B cell (primary cell): Measurements from ENCODE around the gene HS2ST1. TPM values are rescaled to one million over a fixed set of nuclear protein-coding genes. Genes with fewer than 3 reads are reported as not detected.

Experiments
- ATAC-seq: fragments of 200-7000 bp; cut with Tn5 transposase; one replicate; pipeline ENCODE4 v1.10.0; 2021; ENCODE audit warnings: low read depth, mild to moderate bottlenecking, moderate number of reproducible peaks, moderate library complexity
- CTCF ChIA-PET: fragments of 350-600 bp; sonication (Branson Sonifier 250); formaldehyde crosslinking; loops from one replicate; lab custom pipeline; 2021; ENCODE audit warnings: antibody characterized with exemption, inconsistent platforms; lab: Charles Lee
- POLR2A ChIA-PET: fragments of 350-600 bp; sonication (Branson Sonifier 250); formaldehyde crosslinking; loops from one replicate; lab custom pipeline; 2021; ENCODE audit warnings: antibody characterized with exemption; lab: Charles Lee
- DNase-seq: peaks from one replicate; pipeline ENCODE4 v3.0.0; 2013
- H2AFZ ChIP-seq: 2 replicates; pipeline ENCODE4 v1.6.1; 2012; ENCODE audit warnings: mild to moderate bottlenecking, low read depth, low read length; ENCODE audit not compliant: insufficient read depth, poor library complexity, severe bottlenecking
- H3K27ac ChIP-seq, 2 donors: 1 replicate in 1 of 2; 2 replicates in 1 of 2; pipeline ENCODE4 v1.5.1; 2012 to 2013; ENCODE audit warnings: low read length in 2 of 2, mild to moderate bottlenecking in 2 of 2, moderate library complexity in 1 of 2
- H3K27me3 ChIP-seq, 4 experiments: fragments of 200-600 bp in 1 of 4; sonication (generic) in 1 of 4; replicated peaks in 1 of 4; 1 replicate in 2 of 4; 2 replicates in 2 of 4; pipeline versions ENCODE4 v1.6.1 to v1.7.0; 2013 to 2016; ENCODE audit warnings: low read length in 3 of 4, mild to moderate bottlenecking in 2 of 4, mixed read lengths in 1 of 4, moderate library complexity in 1 of 4; ENCODE audit not compliant: insufficient read depth in 4 of 4, control insufficient read depth in 3 of 4; ENCODE audit errors: control extremely low read depth in 1 of 4
- H3K36me3 ChIP-seq, 2 experiments: replicated peaks in 1 of 2; 1 replicate in 1 of 2; 2 replicates in 1 of 2; pipeline versions ENCODE4 v1.6.1 to v1.7.1; 2013; ENCODE audit warnings: low read length in 1 of 2; ENCODE audit not compliant: insufficient read depth in 2 of 2, control insufficient read depth in 1 of 2; ENCODE audit errors: control extremely low read depth in 1 of 2, extremely low read depth in 1 of 2
- H3K4me1 ChIP-seq, 2 donors: fragments of 200-600 bp in 1 of 2; sonication (generic) in 1 of 2; 1 replicate in 1 of 2; 2 replicates in 1 of 2; pipeline versions ENCODE4 v1.5.1 to v1.6.1; 2013 to 2017; ENCODE audit warnings: low read length in 2 of 2; ENCODE audit not compliant: control insufficient read depth in 2 of 2, insufficient read depth in 2 of 2
- H3K4me2 ChIP-seq: replicated peaks from 2 replicates; pipeline ENCODE3; 2012; ENCODE audit warnings: mild to moderate bottlenecking, low read depth, low read length; ENCODE audit not compliant: poor library complexity, severe bottlenecking
- H3K4me3 ChIP-seq, 5 experiments: fragments of 200-600 bp in 1 of 5; sonication (generic) in 1 of 5; 1 replicate in 3 of 5; 2 replicates in 2 of 5; pipeline versions ENCODE4 v1.5.1 to v1.7.0; 2011 to 2016; ENCODE audit warnings: low read length in 4 of 5, mild to moderate bottlenecking in 4 of 5, low read depth in 2 of 5, control low read depth in 1 of 5, moderate library complexity in 1 of 5; ENCODE audit not compliant: insufficient read depth in 1 of 5; ENCODE audit errors: control extremely low read depth in 1 of 5, extremely low read depth in 1 of 5
- H3K79me2 ChIP-seq: fragments of 200-600 bp; sonication (generic); one replicate; pipeline ENCODE4 v1.6.0; 2016; ENCODE audit warnings: low read length; ENCODE audit not compliant: control insufficient read depth, insufficient read depth
- H3K9ac ChIP-seq: fragments of 200-600 bp; sonication (generic); 2 replicates; pipeline ENCODE4 v1.6.1; 2017; ENCODE audit warnings: mild to moderate bottlenecking, low read length, moderate library complexity
- H3K9me3 ChIP-seq, 3 donors: one replicate each; pipeline versions ENCODE4 v1.6.1 to v1.7.1; 2013; ENCODE audit warnings: low read length in 2 of 3; ENCODE audit not compliant: control insufficient read depth in 2 of 3, insufficient read depth in 1 of 3; ENCODE audit errors: control extremely low read depth in 1 of 3
- H4K20me1 ChIP-seq: 2 replicates; pipeline ENCODE4 v1.6.0; 2012; ENCODE audit warnings: mild to moderate bottlenecking, low read length; ENCODE audit not compliant: insufficient read depth, control insufficient read depth, poor library complexity, severe bottlenecking
- H3K27ac Mint-ChIP-seq: one replicate; pipeline ENCODE4 v1.8.0; 2021; ENCODE audit warnings: mixed read lengths
- H3K27me3 Mint-ChIP-seq: one replicate; pipeline ENCODE4 v1.8.0; 2021; ENCODE audit warnings: mixed read lengths
- H3K4me1 Mint-ChIP-seq: one replicate; pipeline ENCODE4 v1.8.0; 2021; ENCODE audit warnings: mixed read lengths
- H3K4me3 Mint-ChIP-seq: one replicate; pipeline ENCODE4 v1.8.0; 2021; ENCODE audit warnings: mixed read lengths
- H3K9me3 Mint-ChIP-seq: one replicate; pipeline ENCODE4 v1.8.0; 2022; ENCODE audit warnings: mixed read lengths; ENCODE audit not compliant: insufficient read depth
- EZH2 ChIP-seq: IDR thresholded peaks from 2 replicates; pipeline ENCODE4 v1.6.1; 2012; ENCODE audit warnings: borderline replicate concordance, low read depth, mild to moderate bottlenecking, moderate library complexity, low read length; ENCODE audit not compliant: insufficient read depth, poor library complexity, severe bottlenecking
- WGBS: methylation state at CpG from one replicate; pipeline ENCODE4 v1.1.5; 2013; ENCODE audit warnings: missing lambda C conversion rate; ENCODE audit not compliant: insufficient coverage; 5-methylcytosine and 5-hydroxymethylcytosine counted together
- intact Hi-C: fragments of 100-400 bp; cut with micrococcal nuclease; formaldehyde crosslinking; loops from one replicate; pipeline ENCODE4 v1.10.0; 2022
- polyA plus RNA-seq: library from polyadenylated mRNA; depleted of rRNA; stranded (reverse); fragments of >200 nt; gene quantifications from 2 replicates; pipeline ENCODE4 v1.2.3, GENCODE V29; 2012
- total RNA-seq, 2 donors: library from RNA; stranded (reverse); fragments of 120-200 nt in 1 of 2; gene quantifications; 1 replicate in 1 of 2; 2 replicates in 1 of 2; pipeline versions ENCODE4 v1.2.3 to v1.2.4, GENCODE V29; 2013 to 2022
- TF ChIP-seq, protein P1 (sequence below): fragments of 200-600 bp; IDR thresholded peaks from one replicate; pipeline ENCODE4 v1.8.0; 2022; ENCODE audit warnings: antibody characterized with exemption, mild to moderate bottlenecking

HS2ST1 gene
- total and polyA plus RNA-seq, 2 donors (not counting 1 experiment from before 2014, with no cell fraction given): 3.0 to 16.9 TPM

DNA sequence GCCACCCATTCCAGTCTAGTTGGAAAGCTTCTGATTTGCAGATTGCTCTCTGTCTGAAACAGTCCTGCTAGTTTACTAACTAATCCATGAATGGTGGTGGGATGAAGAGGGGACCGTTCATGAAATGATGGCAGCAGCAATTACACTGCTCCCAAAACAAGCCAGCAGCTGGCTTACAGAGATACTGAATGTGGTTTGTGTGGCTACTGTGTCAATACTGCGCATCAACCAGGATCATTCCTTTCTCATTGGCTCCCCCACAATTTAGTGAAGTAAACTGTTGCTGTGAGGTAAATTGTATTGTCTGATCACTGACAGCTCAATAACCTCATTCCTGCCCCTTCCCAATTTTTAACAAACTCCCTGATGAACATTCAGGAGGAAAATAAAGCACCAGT is 222.9 kb downstream of the HS2ST1 start:
- Histone ChIP-seq H3K79me2 (no peaks in the 10 kb centered on the region), H3K36me3 (no peaks in the 10 kb centered on the region), H3K27me3 (peaks cover 0 to 8% (median 3%) of the 10 kb centered on the region in 4 experiments), H3K9ac (no peak overlapping the region), H2AFZ (no peak overlapping the region), H3K4me3 (no peak overlapping the region), H3K27ac (no peak overlapping the region), H3K9me3 (no peaks in the 10 kb centered on the region), H4K20me1 (no peaks in the 10 kb centered on the region), H3K4me1 (peaks cover 3% of the 10 kb centered on the region in 2 donors), H3K4me2 (no peak overlapping the region)
- DNase-seq (no peak), ATAC-seq (no peak)
- H3K4me1 Mint-ChIP-seq: peaks cover 5% of the 10 kb centered on the region
- H3K27ac Mint-ChIP-seq: no peak overlapping the region
- no peak overlapping the region for H3K4me3 Mint-ChIP-seq
- intact Hi-C loops: no loop called here
- no CpG with 5 or more reads among the region's 2 CpGs for WGBS
- ChIA-PET POLR2A (no interaction called here), CTCF (interaction anchor here (1.0 kb wide), 1 partner anchor 816 kb away, joined by 3 read pairs; no protein-coding TSS in a partner anchor)
- no peaks in the 10 kb centered on the region for H3K9me3 Mint-ChIP-seq
- TF ChIP-seq, protein P1, sequence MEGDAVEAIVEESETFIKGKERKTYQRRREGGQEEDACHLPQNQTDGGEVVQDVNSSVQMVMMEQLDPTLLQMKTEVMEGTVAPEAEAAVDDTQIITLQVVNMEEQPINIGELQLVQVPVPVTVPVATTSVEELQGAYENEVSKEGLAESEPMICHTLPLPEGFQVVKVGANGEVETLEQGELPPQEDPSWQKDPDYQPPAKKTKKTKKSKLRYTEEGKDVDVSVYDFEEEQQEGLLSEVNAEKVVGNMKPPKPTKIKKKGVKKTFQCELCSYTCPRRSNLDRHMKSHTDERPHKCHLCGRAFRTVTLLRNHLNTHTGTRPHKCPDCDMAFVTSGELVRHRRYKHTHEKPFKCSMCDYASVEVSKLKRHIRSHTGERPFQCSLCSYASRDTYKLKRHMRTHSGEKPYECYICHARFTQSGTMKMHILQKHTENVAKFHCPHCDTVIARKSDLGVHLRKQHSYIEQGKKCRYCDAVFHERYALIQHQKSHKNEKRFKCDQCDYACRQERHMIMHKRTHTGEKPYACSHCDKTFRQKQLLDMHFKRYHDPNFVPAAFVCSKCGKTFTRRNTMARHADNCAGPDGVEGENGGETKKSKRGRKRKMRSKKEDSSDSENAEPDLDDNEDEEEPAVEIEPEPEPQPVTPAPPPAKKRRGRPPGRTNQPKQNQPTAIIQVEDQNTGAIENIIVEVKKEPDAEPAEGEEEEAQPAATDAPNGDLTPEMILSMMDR: no peak
- no peak for TF ChIP-seq EZH2
- peaks cover 17% of the 10 kb centered on the region for H3K27me3 Mint-ChIP-seq

DNA sequence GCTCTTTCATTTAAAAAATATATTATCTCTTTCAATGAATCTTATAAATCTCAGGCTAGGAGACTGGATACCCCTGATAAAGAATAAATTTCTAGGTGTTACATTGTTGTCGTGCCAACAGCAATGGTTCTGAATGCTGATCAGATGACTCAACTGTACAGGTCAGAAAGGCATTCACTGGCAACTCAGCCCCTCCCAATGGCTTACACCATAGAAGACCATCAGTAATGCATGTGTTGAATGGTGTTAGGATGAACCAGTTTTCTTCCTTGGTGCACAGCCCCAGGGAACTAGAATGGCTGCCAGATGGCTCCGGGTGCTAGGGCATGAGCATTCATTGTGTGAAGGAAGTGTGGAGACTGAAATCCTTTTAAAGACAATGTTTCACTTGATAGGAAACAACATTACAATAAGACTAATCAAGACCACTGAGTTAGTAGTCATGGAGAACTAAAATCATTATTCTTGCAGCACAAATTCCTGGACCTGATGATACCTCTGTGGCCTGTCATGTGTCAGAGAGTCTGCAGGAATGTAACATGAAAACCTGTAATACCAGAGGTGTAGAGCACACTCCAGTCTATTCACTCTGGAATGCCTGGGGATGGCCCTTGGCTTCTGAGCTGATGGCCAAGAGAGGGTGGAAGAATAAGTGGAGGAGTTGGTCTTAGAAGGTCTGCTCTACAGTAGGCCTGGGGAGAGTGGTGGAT is 226.6 kb downstream of the HS2ST1 start:
- POLR2A ChIA-PET: no interaction called here

More for the DNA sequence above, 226.6 kb downstream of the HS2ST1 start:
- H3K27me3 Mint-ChIP-seq: peaks cover 14% of the 10 kb centered on the region
- no peak overlapping the region for H3K27ac Mint-ChIP-seq
- Histone ChIP-seq H3K4me3 (no peak overlapping the region), H3K9ac (no peak overlapping the region), H2AFZ (no peak overlapping the region), H4K20me1 (no peaks in the 10 kb centered on the region), H3K9me3 (no peaks in the 10 kb centered on the region), H3K4me2 (no peak overlapping the region), H3K27ac (no peak overlapping the region), H3K36me3 (no peaks in the 10 kb centered on the region), H3K27me3 (no peaks in the 10 kb centered on the region), H3K4me1 (no peaks in the 10 kb centered on the region), H3K79me2 (no peaks in the 10 kb centered on the region)
- DNase-seq (no peak), ATAC-seq (no peak)
- intact Hi-C loops: no loop called here
- WGBS: 100% methylated on average over 1 of the region's 2 CpGs
- no peaks in the 10 kb centered on the region for H3K4me1 Mint-ChIP-seq
- H3K4me3 Mint-ChIP-seq: no peak overlapping the region
- CTCF ChIA-PET: no interaction called here
- no peak for TF ChIP-seq EZH2
- TF ChIP-seq, protein P1: no peak
- no peaks in the 10 kb centered on the region for H3K9me3 Mint-ChIP-seq
